ENCODE measurements around the gene ANKRD2. TPM values are rescaled to one million over a fixed set of nuclear protein-coding genes. Genes with fewer than 3 reads are reported as not detected.

ANKRD2 gene
- total and polyA plus RNA-seq, 4 donors: 1.2 to 3.1 (median 3.0) TPM; not detected in 1

- H3K27me3 ChIP-seq (ENCODE audit: control insufficient read depth in 3 of 3, insufficient read depth in 3 of 3, low read length in 2 of 3): no peaks in the 10 kb centered on the region
- ATAC-seq (ENCODE audit: insufficient read depth, low FRiP score) (no peak), DNase-seq (no peak)
- no peaks in the 10 kb centered on the region for H3K9me3 ChIP-seq (ENCODE audit: control insufficient read depth in 4 of 4, insufficient read depth in 3 of 4, low read length in 3 of 4)
- no peak overlapping the region for H3K4me3 ChIP-seq
- peak overlapping the region in 1 of 2 donors; percentile 35 for H3K27ac ChIP-seq (ENCODE audit: low read depth in 1 of 2, low read length in 1 of 2)
- TF ChIP-seq, protein P1, sequence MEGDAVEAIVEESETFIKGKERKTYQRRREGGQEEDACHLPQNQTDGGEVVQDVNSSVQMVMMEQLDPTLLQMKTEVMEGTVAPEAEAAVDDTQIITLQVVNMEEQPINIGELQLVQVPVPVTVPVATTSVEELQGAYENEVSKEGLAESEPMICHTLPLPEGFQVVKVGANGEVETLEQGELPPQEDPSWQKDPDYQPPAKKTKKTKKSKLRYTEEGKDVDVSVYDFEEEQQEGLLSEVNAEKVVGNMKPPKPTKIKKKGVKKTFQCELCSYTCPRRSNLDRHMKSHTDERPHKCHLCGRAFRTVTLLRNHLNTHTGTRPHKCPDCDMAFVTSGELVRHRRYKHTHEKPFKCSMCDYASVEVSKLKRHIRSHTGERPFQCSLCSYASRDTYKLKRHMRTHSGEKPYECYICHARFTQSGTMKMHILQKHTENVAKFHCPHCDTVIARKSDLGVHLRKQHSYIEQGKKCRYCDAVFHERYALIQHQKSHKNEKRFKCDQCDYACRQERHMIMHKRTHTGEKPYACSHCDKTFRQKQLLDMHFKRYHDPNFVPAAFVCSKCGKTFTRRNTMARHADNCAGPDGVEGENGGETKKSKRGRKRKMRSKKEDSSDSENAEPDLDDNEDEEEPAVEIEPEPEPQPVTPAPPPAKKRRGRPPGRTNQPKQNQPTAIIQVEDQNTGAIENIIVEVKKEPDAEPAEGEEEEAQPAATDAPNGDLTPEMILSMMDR (IDR thresholded peaks at IDR 0.05; ENCODE audit: control extremely low read depth, extremely low read depth): no peak
- no peak overlapping the region for H3K9ac ChIP-seq (ENCODE audit: insufficient read depth in 1 of 2, low read length in 2 of 2)
- WGBS, 2 donors: 94 to 95% methylated on average over 5 of the region's 5 CpGs
- H3K4me1 ChIP-seq (ENCODE audit: control insufficient read depth in 5 of 5, insufficient read depth in 5 of 5, low read length in 5 of 5): peaks cover 0 to 3% (median 0%) of the 10 kb centered on the region in 5 donors
- H3K36me3 ChIP-seq (ENCODE audit: control insufficient read depth in 4 of 4, insufficient read depth in 4 of 4, low read length in 4 of 4): no peaks in the 10 kb centered on the region
Measured at GRCh38 chr10:97607095-97607636, 34.6 kb downstream of the ANKRD2 start.

DNA sequence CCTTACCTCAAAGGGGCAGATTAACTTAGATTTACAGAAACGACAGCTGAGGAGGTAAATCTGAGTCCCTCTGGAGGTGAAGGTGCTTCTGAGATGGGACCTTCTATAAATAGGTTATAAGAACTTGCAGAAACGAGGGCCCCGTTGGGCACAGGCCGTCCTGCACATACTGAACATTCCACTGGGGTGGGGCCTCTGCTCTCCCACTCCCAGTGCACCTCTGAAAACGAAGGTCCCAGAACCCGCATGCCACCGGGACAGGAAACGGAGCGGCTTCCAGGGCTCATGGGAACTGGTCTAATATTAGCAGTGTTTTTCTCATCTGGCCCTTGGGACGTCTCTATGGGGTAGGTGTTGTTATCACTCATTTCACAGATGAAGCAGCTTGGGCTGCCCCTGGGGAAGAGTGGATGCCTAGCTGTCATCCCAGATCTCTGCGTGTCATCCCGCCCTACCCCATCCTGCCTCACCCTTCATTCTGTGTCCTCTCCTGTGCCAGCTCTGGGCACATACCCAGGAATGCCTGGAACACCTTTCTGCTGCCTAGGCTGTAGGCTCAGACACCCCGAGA lies 36.5 kb downstream of the ANKRD2 start:
- Histone ChIP-seq H3K27ac (ENCODE audit: low read depth in 1 of 2, low read length in 1 of 2) (peak overlapping the region; percentile 48 to 94), H3K4me3 (no peak overlapping the region), H3K4me1 (ENCODE audit: control insufficient read depth in 5 of 5, insufficient read depth in 5 of 5, low read length in 5 of 5) (peaks cover 0 to 3% (median 0%) of the 10 kb centered on the region in 5 donors), H3K9ac (ENCODE audit: insufficient read depth in 1 of 2, low read length in 2 of 2) (no peak overlapping the region), H3K9me3 (ENCODE audit: control insufficient read depth in 4 of 4, insufficient read depth in 3 of 4, low read length in 3 of 4) (no peaks in the 10 kb centered on the region), H3K36me3 (ENCODE audit: control insufficient read depth in 4 of 4, insufficient read depth in 4 of 4, low read length in 4 of 4) (no peaks in the 10 kb centered on the region), H3K27me3 (ENCODE audit: control insufficient read depth in 3 of 3, insufficient read depth in 3 of 3, low read length in 2 of 3) (no peaks in the 10 kb centered on the region)
- no peak for DNase-seq
- 59 to 78% methylated on average over 13 of the region's 13 CpGs for WGBS, 2 donors
- ATAC-seq (ENCODE audit: insufficient read depth, low FRiP score): no peak
- TF ChIP-seq, protein P1 (IDR thresholded peaks at IDR 0.05; ENCODE audit: control extremely low read depth, extremely low read depth): no peak

GRCh38 chr10:97611473-97611872 lies 38.9 kb downstream of the ANKRD2 start:
- peaks cover 0 to 4% (median 1%) of the 10 kb centered on the region in 4 donors for H3K36me3 ChIP-seq (ENCODE audit: control insufficient read depth in 4 of 4, insufficient read depth in 4 of 4, low read length in 4 of 4)
- TF ChIP-seq, protein P1 (IDR thresholded peaks at IDR 0.05; ENCODE audit: control extremely low read depth, extremely low read depth): no peak
- 89 to 92% methylated on average over 12 of the region's 12 CpGs for WGBS, 2 donors
- no peaks in the 10 kb centered on the region for H3K27me3 ChIP-seq (ENCODE audit: control insufficient read depth in 3 of 3, insufficient read depth in 3 of 3, low read length in 2 of 3)
- no peak overlapping the region for H3K9ac ChIP-seq (ENCODE audit: insufficient read depth in 1 of 2, low read length in 2 of 2)
- H3K4me3 ChIP-seq: no peak overlapping the region
- DNase-seq (no peak), ATAC-seq (ENCODE audit: insufficient read depth, low FRiP score) (no peak)
- H3K4me1 ChIP-seq (ENCODE audit: control insufficient read depth in 5 of 5, insufficient read depth in 5 of 5, low read length in 5 of 5): peaks cover 0 to 3% (median 0%) of the 10 kb centered on the region in 5 donors
- peak overlapping the region in 1 of 2 donors; percentile 28 for H3K27ac ChIP-seq (ENCODE audit: low read depth in 1 of 2, low read length in 1 of 2)
- no peaks in the 10 kb centered on the region for H3K9me3 ChIP-seq (ENCODE audit: control insufficient read depth in 4 of 4, insufficient read depth in 3 of 4, low read length in 3 of 4)
